Adrenal gland (tissue), 5 donors: Measurements from ENCODE around the gene UBE2O.

Source experiments
- CTCF ChIP-seq, 6 experiments: fragments of 450-650 bp in 4 of 6; fragments of 200-600 bp in 2 of 6; sonication (generic) in 1 of 6; IDR thresholded peaks; 1 replicate in 5 of 6; 2 replicates in 1 of 6; pipeline versions ENCODE4 v1.5.1 to v1.8.0; 2016 to 2021; ENCODE audit warnings: antibody characterized with exemption in 6 of 6, mild to moderate bottlenecking in 2 of 6, moderate library complexity in 1 of 6
- POLR2A ChIP-seq, 2 donors: fragments of 450-650 bp; IDR thresholded peaks; one replicate each; pipeline ENCODE4 v1.6.1; 2017; ENCODE audit warnings: antibody characterized with exemption in 2 of 2, mild to moderate bottlenecking in 2 of 2, moderate library complexity in 1 of 2
- donor health status: DM: no; HTN: no; CAD: no.

DNA sequence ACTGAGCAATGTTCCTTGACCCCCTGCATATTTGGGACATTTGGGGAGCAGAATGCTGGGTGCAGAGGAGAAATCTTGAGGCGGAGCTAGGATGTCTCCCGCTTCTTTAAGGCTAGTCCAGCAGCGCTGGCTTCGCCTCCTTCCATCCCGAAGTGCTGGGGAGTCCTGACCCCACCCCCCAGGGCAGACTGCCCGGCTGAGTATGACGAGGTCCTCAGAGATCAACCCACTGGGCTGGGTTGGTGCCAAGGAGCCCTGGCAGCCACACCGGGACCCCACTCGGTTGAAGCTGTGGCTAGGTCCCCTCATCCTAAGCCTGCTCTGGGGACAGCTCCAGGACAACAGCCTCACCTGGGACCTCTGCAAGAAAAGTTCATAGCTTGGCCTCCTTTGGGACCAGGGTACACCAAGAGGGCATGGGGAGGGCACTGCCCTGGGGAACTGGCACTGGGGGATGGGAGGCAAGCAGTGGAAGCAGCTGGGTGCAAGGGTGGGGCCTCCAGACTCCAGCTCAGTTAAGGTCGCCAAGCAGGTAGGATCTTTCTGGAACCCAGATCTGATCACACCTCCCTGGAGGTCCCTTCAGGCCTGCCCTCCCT lies 37.3 kb upstream of the UBE2O start:
- TF ChIP-seq POLR2A (IDR thresholded peaks at IDR 0.05) (no peak), CTCF (IDR thresholded peaks at IDR 0.05) (no peak)
